Lower lobe of right lung (tissue), 2 donors: ENCODE results near the gene MCIDAS. TPM values are rescaled to one million over a fixed set of nuclear protein-coding genes. Genes with fewer than 3 reads are reported as not detected.

ENCODE experiments used
- ATAC-seq, 2 donors: fragments of 200-7000 bp; cut with Tn5 transposase; one replicate each; pipeline ENCODE4 v1.9.1; 2020 to 2022; ENCODE audit warnings: mild to moderate bottlenecking in 2 of 2, moderate library complexity in 2 of 2
- DNase-seq: peaks from one replicate; pipeline ENCODE4 v3.0.0-alpha.2; 2020
- H3K27ac ChIP-seq: fragments of 200-600 bp; one replicate; pipeline ENCODE4 v1.8.0; 2022
- H3K27me3 ChIP-seq: fragments of 200-600 bp; one replicate; pipeline ENCODE4 v1.8.0; 2022; ENCODE audit warnings: low read depth
- H3K36me3 ChIP-seq: fragments of 200-600 bp; one replicate; pipeline ENCODE4 v1.8.0; 2022; ENCODE audit warnings: mild to moderate bottlenecking
- H3K4me1 ChIP-seq: fragments of 200-600 bp; one replicate; pipeline ENCODE4 v1.8.0; 2022
- H3K4me3 ChIP-seq: fragments of 200-600 bp; one replicate; pipeline ENCODE4 v1.8.0; 2022; ENCODE audit warnings: mild to moderate bottlenecking
- H3K9me3 ChIP-seq: fragments of 200-600 bp; one replicate; pipeline ENCODE4 v1.8.0; 2022
- intact Hi-C: fragments of 100-400 bp; cut with DNase I; formaldehyde crosslinking; loops from one replicate; pipeline ENCODE4 v1.11.0; 2022
- total RNA-seq: library from RNA; stranded (reverse); fragmentation: NEBNext Ultra II Directional; extraction: Animal tissue kit (Norgen Biotek cat#: 25700); gene quantifications from one replicate; pipeline ENCODE4 v1.2.1, GENCODE V29; 2021
- TF ChIP-seq, protein P1 (sequence below): fragments of 200-600 bp; IDR thresholded peaks from one replicate; pipeline ENCODE4 v1.8.0; 2022; ENCODE audit warnings: antibody characterized with exemption, mild to moderate bottlenecking
- donor health status: DM: no; HTN: yes; CAD: no; lungs with severe emphysema.

The MCIDAS gene
- total RNA-seq, 1 donor from 2014 or later, result 0.56 TPM

DNA sequence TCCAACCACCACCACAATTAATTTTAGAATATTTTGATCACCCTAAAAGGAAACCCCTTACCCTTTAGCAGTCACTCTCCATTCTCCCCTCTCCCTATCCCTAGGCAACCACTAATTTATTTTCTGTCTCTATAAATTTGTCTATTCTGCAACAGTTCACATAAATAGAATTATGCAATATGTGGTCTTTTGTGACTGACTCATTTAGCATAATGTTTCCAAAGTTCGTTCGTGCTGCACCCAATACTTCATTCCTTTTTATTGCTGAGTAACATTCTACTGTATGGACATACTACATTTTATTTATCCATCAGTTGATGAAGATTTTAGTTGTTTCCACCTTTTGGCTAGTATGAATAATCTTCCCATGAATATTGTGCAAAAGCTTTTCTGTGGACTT is 36.0 kb downstream of the MCIDAS start:
- Histone ChIP-seq H3K27ac (no peak overlapping the region), H3K4me1 (no peaks in the 10 kb centered on the region), H3K36me3 (no peaks in the 10 kb centered on the region), H3K9me3 (no peaks in the 10 kb centered on the region), H3K27me3 (peaks cover 82% of the 10 kb centered on the region), H3K4me3 (no peak overlapping the region)
- ATAC-seq (no peak), DNase-seq (no peak)
- intact Hi-C loops, result no loop called here
- TF ChIP-seq, protein P1, sequence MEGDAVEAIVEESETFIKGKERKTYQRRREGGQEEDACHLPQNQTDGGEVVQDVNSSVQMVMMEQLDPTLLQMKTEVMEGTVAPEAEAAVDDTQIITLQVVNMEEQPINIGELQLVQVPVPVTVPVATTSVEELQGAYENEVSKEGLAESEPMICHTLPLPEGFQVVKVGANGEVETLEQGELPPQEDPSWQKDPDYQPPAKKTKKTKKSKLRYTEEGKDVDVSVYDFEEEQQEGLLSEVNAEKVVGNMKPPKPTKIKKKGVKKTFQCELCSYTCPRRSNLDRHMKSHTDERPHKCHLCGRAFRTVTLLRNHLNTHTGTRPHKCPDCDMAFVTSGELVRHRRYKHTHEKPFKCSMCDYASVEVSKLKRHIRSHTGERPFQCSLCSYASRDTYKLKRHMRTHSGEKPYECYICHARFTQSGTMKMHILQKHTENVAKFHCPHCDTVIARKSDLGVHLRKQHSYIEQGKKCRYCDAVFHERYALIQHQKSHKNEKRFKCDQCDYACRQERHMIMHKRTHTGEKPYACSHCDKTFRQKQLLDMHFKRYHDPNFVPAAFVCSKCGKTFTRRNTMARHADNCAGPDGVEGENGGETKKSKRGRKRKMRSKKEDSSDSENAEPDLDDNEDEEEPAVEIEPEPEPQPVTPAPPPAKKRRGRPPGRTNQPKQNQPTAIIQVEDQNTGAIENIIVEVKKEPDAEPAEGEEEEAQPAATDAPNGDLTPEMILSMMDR, result no peak

DNA sequence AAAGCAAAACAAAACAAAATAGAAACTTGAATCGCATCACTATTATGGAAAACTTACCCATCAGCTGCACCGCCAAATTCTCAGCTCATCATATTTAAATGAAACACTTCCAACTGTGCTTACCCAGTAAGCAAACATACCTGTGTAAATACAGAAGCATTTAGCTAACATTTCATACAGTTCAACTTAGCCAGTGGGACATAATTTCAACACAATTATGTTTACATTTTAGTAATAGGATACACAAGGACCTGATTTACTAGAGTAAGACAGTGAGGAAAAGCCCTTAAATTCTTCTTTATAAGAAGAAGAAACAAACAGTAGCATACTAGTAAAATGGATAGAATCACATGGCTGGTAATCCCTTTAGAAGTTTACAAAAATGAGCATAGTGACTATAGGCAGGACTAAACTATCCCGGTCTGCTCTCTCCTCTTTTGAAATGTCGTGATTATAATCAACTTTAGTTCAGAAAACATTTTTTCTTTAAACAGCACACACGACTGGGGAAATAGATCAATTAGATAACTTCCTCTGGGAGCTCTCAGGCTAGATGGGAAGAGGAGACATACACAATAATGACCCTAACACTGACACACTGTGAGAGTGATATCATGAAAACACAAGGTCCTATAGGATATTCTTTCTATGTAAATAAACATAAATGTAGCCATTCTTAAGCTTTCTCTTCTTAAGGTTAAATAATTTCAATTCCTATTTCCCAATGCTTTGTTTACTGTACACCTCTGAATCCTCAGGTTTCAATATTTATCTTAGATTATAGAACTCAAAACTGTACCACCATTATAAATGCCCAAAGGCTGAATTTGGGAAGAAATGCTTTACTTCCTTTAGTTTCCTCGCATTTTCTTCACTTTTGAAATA is 38.2 kb downstream of the MCIDAS start:
- H3K4me3 ChIP-seq, result no peak overlapping the region
- H3K27me3 ChIP-seq, result peaks cover 82% of the 10 kb centered on the region
- H3K27ac ChIP-seq, result no peak overlapping the region
- H3K36me3 ChIP-seq, result no peaks in the 10 kb centered on the region
- intact Hi-C loops, result no loop called here
- H3K9me3 ChIP-seq, result no peaks in the 10 kb centered on the region
- ATAC-seq, result no peak
- H3K4me1 ChIP-seq, result no peaks in the 10 kb centered on the region
- TF ChIP-seq, protein P1, result no peak
- no peak for DNase-seq

DNA sequence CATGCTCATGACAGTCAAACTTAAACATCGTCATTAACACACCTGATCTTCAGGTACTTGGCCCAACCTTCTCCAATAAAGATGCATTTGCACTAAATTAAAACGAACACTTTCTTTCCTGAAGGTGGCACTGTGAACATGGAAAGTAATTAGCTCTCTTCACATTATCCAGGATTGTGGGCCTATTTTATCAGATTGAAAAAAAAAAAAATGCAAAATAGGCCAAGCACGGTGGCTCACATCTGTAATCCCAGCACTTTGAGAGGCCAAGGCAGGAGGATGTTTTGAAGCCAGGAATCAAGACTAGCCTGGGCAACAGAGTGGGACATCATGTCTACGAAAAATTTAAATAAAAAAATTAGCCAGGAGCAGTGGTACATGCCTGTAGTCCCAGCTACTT is 39.7 kb downstream of the MCIDAS start:
- no peak overlapping the region for H3K27ac ChIP-seq
- no peaks in the 10 kb centered on the region for H3K9me3 ChIP-seq
- H3K4me1 ChIP-seq, result no peaks in the 10 kb centered on the region
- intact Hi-C loops, result no loop called here
- DNase-seq (no peak), ATAC-seq (no peak)
- no peaks in the 10 kb centered on the region for H3K36me3 ChIP-seq
- TF ChIP-seq, protein P1, result no peak
- no peak overlapping the region for H3K4me3 ChIP-seq
- peaks cover 78% of the 10 kb centered on the region for H3K27me3 ChIP-seq

DNA sequence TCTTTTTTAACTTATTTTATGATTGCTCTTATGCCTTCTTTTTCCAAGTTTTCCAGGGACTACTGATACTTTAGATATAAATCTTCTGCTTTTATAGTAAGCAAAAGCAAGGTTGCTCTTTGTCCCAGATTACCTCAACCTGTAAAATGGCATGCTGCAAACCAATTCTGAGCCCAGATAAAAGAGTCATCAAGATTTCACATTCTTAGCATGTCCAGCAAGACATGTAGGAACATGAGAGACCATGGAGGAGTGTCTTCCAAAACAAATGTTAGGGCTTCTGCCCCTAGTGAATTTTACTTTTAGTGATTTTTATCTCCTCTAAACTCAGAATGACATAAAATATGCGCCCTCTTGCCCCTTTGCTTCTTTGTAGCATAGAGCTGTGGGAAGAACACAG is 47.1 kb downstream of the MCIDAS start:
- no peak overlapping the region for H3K27ac ChIP-seq
- no peaks in the 10 kb centered on the region for H3K36me3 ChIP-seq
- no peaks in the 10 kb centered on the region for H3K9me3 ChIP-seq

DNA sequence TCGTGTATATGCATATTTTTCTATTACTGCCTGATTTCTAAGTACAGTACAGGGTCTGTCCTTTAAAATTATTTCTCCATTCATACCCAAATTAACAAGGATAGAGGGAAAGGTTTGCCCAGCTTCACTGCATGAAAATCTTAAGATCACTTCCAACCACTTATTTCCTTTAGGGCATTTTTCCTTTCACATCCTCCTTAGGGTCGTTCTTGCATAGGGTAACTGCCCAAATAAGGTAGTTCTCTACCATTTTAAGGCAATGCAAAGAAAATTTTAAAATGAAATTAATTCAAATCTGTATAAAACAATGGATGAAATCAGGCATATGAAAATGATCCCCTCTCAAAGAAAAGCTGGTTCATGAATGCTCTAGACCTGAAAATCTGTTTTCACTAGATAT is 50.0 kb downstream of the MCIDAS start:
- H3K27ac ChIP-seq, result no peak overlapping the region
- H3K36me3 ChIP-seq, result no peaks in the 10 kb centered on the region
- DNase-seq (no peak), ATAC-seq (no peak)
- TF ChIP-seq, protein P1, result no peak
- peaks cover 60% of the 10 kb centered on the region for H3K27me3 ChIP-seq
- no peak overlapping the region for H3K4me3 ChIP-seq
- peaks cover 31% of the 10 kb centered on the region for H3K4me1 ChIP-seq
- no peaks in the 10 kb centered on the region for H3K9me3 ChIP-seq
- intact Hi-C loops, result no loop called here

More for the DNA sequence above, 47.1 kb downstream of the MCIDAS start:
- intact Hi-C loops, result no loop called here
- peaks cover 56% of the 10 kb centered on the region for H3K27me3 ChIP-seq
- ATAC-seq (no peak), DNase-seq (no peak)
- no peak overlapping the region for H3K4me3 ChIP-seq
- TF ChIP-seq, protein P1, result no peak
- H3K4me1 ChIP-seq, result peaks cover 14% of the 10 kb centered on the region
